H1 (cell line): ENCODE results near the gene SF3A2. TPM values are rescaled to one million over a fixed set of nuclear protein-coding genes. Genes with fewer than 3 reads are reported as not detected.

ENCODE experiments used
- CTCF ChIA-PET: fragments of 300-600 bp; sonication (Branson Sonifier 250); formaldehyde crosslinking; loops from one replicate; lab custom pipeline; 2021; ENCODE audit not compliant: partially characterized antibody; lab: Charles Lee
- POLR2A ChIA-PET: fragments of 300-600 bp; sonication (Branson Sonifier 250); formaldehyde crosslinking; loops from one replicate; lab custom pipeline; 2021; ENCODE audit warnings: inconsistent platforms; ENCODE audit not compliant: partially characterized antibody; lab: Charles Lee
- DNase-seq, 2 experiments: peaks; one replicate each; pipeline versions ENCODE4 v3.0.0 to v3.0.0-alpha.2; 2010 to 2022; ENCODE audit warnings: low spot score in 2 of 2, low read depth in 1 of 2, mixed read lengths in 1 of 2
- FAIRE-seq: peaks from 2 replicates; lab custom pipeline; 2011; peaks lifted over from hg19 to GRCh38; lab: Jason Lieb, UNC
- H2AFZ ChIP-seq: 2 replicates; pipeline ENCODE4 v1.8.1; 2012; ENCODE audit warnings: low read length, inconsistent platforms
- H2AK5ac ChIP-seq: 2 replicates; pipeline ENCODE4 v1.6.1; 2013; ENCODE audit warnings: low read depth, low read length
- H2BK120ac ChIP-seq: replicated peaks from 2 replicates; pipeline ENCODE3; 2013; ENCODE audit warnings: low read depth, low read length, inconsistent platforms
- H2BK12ac ChIP-seq: 2 replicates; pipeline ENCODE4 v1.6.1; 2013; ENCODE audit warnings: low read depth, low read length
- H2BK15ac ChIP-seq: 2 replicates; pipeline ENCODE4 v1.6.1; 2013; ENCODE audit warnings: low read length
- H2BK20ac ChIP-seq: 2 replicates; pipeline ENCODE4 v1.6.1; 2013; ENCODE audit warnings: low read length
- H2BK5ac ChIP-seq: 2 replicates; pipeline ENCODE4 v1.6.1; 2013; ENCODE audit warnings: low read depth, low read length
- H3K14ac ChIP-seq: 2 replicates; pipeline ENCODE4 v1.6.1; 2013; ENCODE audit warnings: inconsistent platforms; ENCODE audit not compliant: insufficient read length
- H3K18ac ChIP-seq: 2 replicates; pipeline ENCODE4 v1.6.1; 2013; ENCODE audit warnings: low read length; ENCODE audit errors: extremely low read depth
- H3K23ac ChIP-seq: 2 replicates; pipeline ENCODE4 v1.6.1; 2013; ENCODE audit warnings: inconsistent platforms; ENCODE audit not compliant: insufficient read length
- H3K23me2 ChIP-seq: 2 replicates; pipeline ENCODE4 v1.6.1; 2013; ENCODE audit warnings: low read depth, low read length
- H3K27ac ChIP-seq: 2 replicates; pipeline ENCODE4 v1.6.1; 2011; ENCODE audit warnings: low read depth, low read length, inconsistent platforms
- H3K27me3 ChIP-seq, 4 experiments: replicated peaks in 1 of 4; 1 replicate in 1 of 4; 2 replicates in 3 of 4; pipeline versions ENCODE4 v1.6.1 to v1.8.1; 2011 to 2013; ENCODE audit warnings: low read length in 3 of 4, mild to moderate bottlenecking in 3 of 4, inconsistent platforms in 2 of 4, mixed read lengths in 2 of 4, moderate library complexity in 1 of 4; ENCODE audit not compliant: control insufficient read depth in 3 of 4, insufficient read depth in 3 of 4; ENCODE audit errors: extremely low read depth in 1 of 4
- H3K36me3 ChIP-seq, 4 experiments: 2 replicates each; pipeline versions ENCODE4 v1.6.1 to v1.8.1; 2011 to 2013; ENCODE audit warnings: mild to moderate bottlenecking in 4 of 4, low read length in 3 of 4, moderate library complexity in 2 of 4, control low read depth in 1 of 4, inconsistent platforms in 1 of 4; ENCODE audit not compliant: insufficient read depth in 4 of 4, control insufficient read depth in 2 of 4
- H3K4ac ChIP-seq: replicated peaks from 2 replicates; pipeline ENCODE3; 2013; ENCODE audit warnings: low read length, low read depth, mixed read lengths, inconsistent platforms; ENCODE audit not compliant: insufficient read length
- H3K4me1 ChIP-seq, 4 experiments: replicated peaks in 1 of 4; 1 replicate in 1 of 4; 2 replicates in 3 of 4; pipeline versions ENCODE4 v1.6.1 to v1.8.1; 2011 to 2013; ENCODE audit warnings: low read length in 3 of 4, inconsistent platforms in 2 of 4, mixed read lengths in 1 of 4; ENCODE audit not compliant: insufficient read depth in 4 of 4, control insufficient read depth in 3 of 4
- H3K4me2 ChIP-seq, 2 experiments: 2 replicates each; pipeline versions ENCODE4 v1.6.1 to v1.8.1; 2011 to 2013; ENCODE audit warnings: low read depth in 2 of 2, low read length in 2 of 2, control low read depth in 1 of 2, inconsistent platforms in 1 of 2, mild to moderate bottlenecking in 1 of 2; ENCODE audit not compliant: insufficient read depth in 1 of 2
- H3K4me3 ChIP-seq, 4 experiments: fragments of 200-600, 300-600 bp in 1 of 4; sonication (generic), shearing (Covaris generic), sonication (Bioruptor Twin) in 1 of 4; 2 replicates each; pipeline versions ENCODE4 v1.5.1 to v1.8.1; 2011 to 2016; ENCODE audit warnings: low read length in 4 of 4, low read depth in 3 of 4, control low read depth in 2 of 4, inconsistent platforms in 2 of 4, mild to moderate bottlenecking in 2 of 4, mixed read lengths in 1 of 4, moderate library complexity in 1 of 4; ENCODE audit not compliant: insufficient read depth in 2 of 4; ENCODE audit errors: extremely low read depth in 1 of 4
- H3K56ac ChIP-seq: replicated peaks from 2 replicates; pipeline ENCODE3; 2013; ENCODE audit warnings: low read depth, mild to moderate bottlenecking, mixed read lengths, low read length, inconsistent platforms; ENCODE audit not compliant: insufficient read length
- H3K79me1 ChIP-seq: 2 replicates; pipeline ENCODE4 v1.6.1; 2013; ENCODE audit warnings: low read depth, low read length, control low read depth
- H3K79me2 ChIP-seq, 2 experiments: 2 replicates each; pipeline versions ENCODE4 v1.6.1 to v1.8.1; 2012 to 2013; ENCODE audit warnings: low read length in 2 of 2, mild to moderate bottlenecking in 2 of 2, inconsistent platforms in 1 of 2; ENCODE audit not compliant: insufficient read depth in 2 of 2, control insufficient read depth in 1 of 2
- H3K9ac ChIP-seq, 4 experiments: replicated peaks in 1 of 4; 1 replicate in 1 of 4; 2 replicates in 3 of 4; pipeline versions ENCODE4 v1.6.1 to v1.8.1; 2011 to 2013; ENCODE audit warnings: low read depth in 3 of 4, low read length in 3 of 4, control low read depth in 2 of 4, mild to moderate bottlenecking in 2 of 4, moderate library complexity in 2 of 4, inconsistent platforms in 1 of 4; ENCODE audit errors: extremely low read depth in 1 of 4
- H3K9me3 ChIP-seq, 2 experiments: 2 replicates each; pipeline versions ENCODE4 v1.6.1 to v1.8.1; 2012 to 2013; ENCODE audit warnings: mild to moderate bottlenecking in 2 of 2, moderate library complexity in 2 of 2, control low read depth in 1 of 2, inconsistent platforms in 1 of 2, low read depth in 1 of 2, low read length in 1 of 2, mixed read lengths in 1 of 2; ENCODE audit not compliant: insufficient read depth in 2 of 2
- H4K20me1 ChIP-seq, 2 experiments: replicated peaks in 1 of 2; 2 replicates each; pipeline versions ENCODE3 to v1.8.1; 2011 to 2013; ENCODE audit warnings: inconsistent platforms in 2 of 2, low read length in 2 of 2, mild to moderate bottlenecking in 1 of 2; ENCODE audit not compliant: insufficient read depth in 2 of 2, control insufficient read depth in 1 of 2
- H4K5ac ChIP-seq: 2 replicates; pipeline ENCODE4 v1.6.1; 2013; ENCODE audit warnings: low read length, low read depth, mixed read lengths, inconsistent platforms; ENCODE audit not compliant: insufficient read length
- H4K8ac ChIP-seq: 2 replicates; pipeline ENCODE4 v1.8.0; 2013; ENCODE audit warnings: mild to moderate bottlenecking, moderate library complexity, low read length, inconsistent platforms; ENCODE audit not compliant: insufficient read depth; ENCODE audit errors: extremely low read depth
- H4K91ac ChIP-seq: replicated peaks from 2 replicates; pipeline ENCODE3; 2013; ENCODE audit warnings: low read length, mixed read lengths, inconsistent platforms; ENCODE audit not compliant: insufficient read length
- HDAC2 ChIP-seq, 2 experiments: fragments of 300-600 bp in 1 of 2; sonication (generic) in 1 of 2; IDR thresholded peaks; 2 replicates each; pipeline ENCODE4 v1.6.1; 2011 to 2012; ENCODE audit warnings: low read depth in 2 of 2, low read length in 2 of 2, mild to moderate bottlenecking in 2 of 2, moderate library complexity in 2 of 2, borderline replicate concordance in 1 of 2, inconsistent platforms in 1 of 2
- SAP30 ChIP-seq: fragments of 300-600 bp; sonication (generic); IDR thresholded peaks from 2 replicates; pipeline ENCODE4 v1.7.1; 2012; ENCODE audit warnings: low read length, moderate library complexity, mild to moderate bottlenecking, inconsistent platforms; ENCODE audit not compliant: insufficient read depth, insufficient replicate concordance
- SIX5 ChIP-seq: IDR thresholded peaks from 2 replicates; pipeline ENCODE4 v1.6.1; 2011; ENCODE audit warnings: mild to moderate bottlenecking, low read depth, low read length
- WGBS, 2 experiments: shearing (Covaris generic) in 1 of 2; methylation state at CpG; one replicate each; pipeline versions ENCODE4 v1.1.6 to v1.1.7; 2013 to 2015; ENCODE audit warnings: low lambda C conversion rate in 2 of 2, mixed read lengths in 2 of 2, inconsistent platforms in 1 of 2, low coverage in 1 of 2, missing lambda C conversion rate in 1 of 2; ENCODE audit not compliant: insufficient replicate concordance in 2 of 2, insufficient coverage in 1 of 2, insufficient read length in 1 of 2; ENCODE audit errors: extremely low coverage in 1 of 2, missing lambda C conversion rate in 1 of 2; 5-methylcytosine and 5-hydroxymethylcytosine counted together
- polyA plus RNA-seq, 7 experiments: library from polyadenylated mRNA; depleted of rRNA in 3 of 7; stranded (reverse) in 5 of 7; unstranded in 2 of 7; fragments of >200 nt in 5 of 7; fragments of 200-250 nt in 2 of 7; gene quantifications; 1 replicate in 5 of 7; 2 replicates in 1 of 7; 4 replicates in 1 of 7; pipeline versions ENCODE4 v1.2.1 to v1.2.3, GENCODE V29; 2011 to 2013; ENCODE audit warnings: missing spikeins in 2 of 7, mixed read lengths in 2 of 7
- total RNA-seq: library from RNA; stranded (reverse); fragmentation: NEBNext Ultra II Directional; extraction: Animal tissue kit (Norgen Biotek cat#: 25700); gene quantifications from 2 replicates; pipeline ENCODE4 v1.2.1, GENCODE V29; 2021
- TF ChIP-seq, protein P1 (sequence below), 3 experiments: IDR thresholded peaks; 1 replicate in 2 of 3; 2 replicates in 1 of 3; pipeline versions ENCODE4 v1.5.1 to v1.6.1; 2011; ENCODE audit warnings: low read length in 3 of 3, mild to moderate bottlenecking in 3 of 3, inconsistent platforms in 2 of 3, low read depth in 1 of 3, moderate library complexity in 1 of 3; ENCODE audit not compliant: insufficient read depth in 1 of 3; ENCODE audit errors: control extremely low read depth in 1 of 3

The SF3A2 gene
- total and polyA plus RNA-seq, 2 of the 8 experiments (the other 6 are each of a cell fraction or from before 2014, with no cell fraction given), result 15.3 to 146 TPM

DNA sequence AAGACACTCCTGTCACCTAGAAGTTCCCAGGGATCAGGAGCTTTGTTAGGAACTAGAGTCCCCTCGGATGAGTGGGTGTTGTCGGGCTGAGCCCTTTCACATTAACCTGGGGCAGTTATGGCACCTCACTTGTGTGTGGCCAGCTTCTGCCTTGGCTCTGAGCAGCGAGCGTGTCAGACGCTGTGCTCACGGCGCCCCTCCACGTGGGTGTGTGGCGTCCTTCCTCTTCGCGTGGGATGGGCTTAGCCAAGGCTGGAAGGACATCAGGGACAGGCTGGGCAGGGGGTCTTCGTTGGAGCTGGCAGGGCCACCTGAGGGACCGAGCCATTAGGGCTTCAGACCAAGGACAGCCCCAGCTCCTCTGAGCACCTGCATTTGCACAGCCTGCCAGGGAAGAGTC, 49.5 kb upstream of the SF3A2 start:
- H4K20me1 ChIP-seq, result peaks cover 2 to 26% of the 10 kb centered on the region in 2 experiments
- no peak for TF ChIP-seq SIX5
- TF ChIP-seq, protein P1, sequence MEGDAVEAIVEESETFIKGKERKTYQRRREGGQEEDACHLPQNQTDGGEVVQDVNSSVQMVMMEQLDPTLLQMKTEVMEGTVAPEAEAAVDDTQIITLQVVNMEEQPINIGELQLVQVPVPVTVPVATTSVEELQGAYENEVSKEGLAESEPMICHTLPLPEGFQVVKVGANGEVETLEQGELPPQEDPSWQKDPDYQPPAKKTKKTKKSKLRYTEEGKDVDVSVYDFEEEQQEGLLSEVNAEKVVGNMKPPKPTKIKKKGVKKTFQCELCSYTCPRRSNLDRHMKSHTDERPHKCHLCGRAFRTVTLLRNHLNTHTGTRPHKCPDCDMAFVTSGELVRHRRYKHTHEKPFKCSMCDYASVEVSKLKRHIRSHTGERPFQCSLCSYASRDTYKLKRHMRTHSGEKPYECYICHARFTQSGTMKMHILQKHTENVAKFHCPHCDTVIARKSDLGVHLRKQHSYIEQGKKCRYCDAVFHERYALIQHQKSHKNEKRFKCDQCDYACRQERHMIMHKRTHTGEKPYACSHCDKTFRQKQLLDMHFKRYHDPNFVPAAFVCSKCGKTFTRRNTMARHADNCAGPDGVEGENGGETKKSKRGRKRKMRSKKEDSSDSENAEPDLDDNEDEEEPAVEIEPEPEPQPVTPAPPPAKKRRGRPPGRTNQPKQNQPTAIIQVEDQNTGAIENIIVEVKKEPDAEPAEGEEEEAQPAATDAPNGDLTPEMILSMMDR (IDR thresholded peaks at IDR 0.05; ENCODE audit: control extremely low read depth in 1 of 3, insufficient read depth in 1 of 3, low read depth in 1 of 3, low read length in 3 of 3), result no peak
- no peak for TF ChIP-seq HDAC2 (IDR thresholded peaks at IDR 0.05; ENCODE audit: borderline replicate concordance in 1 of 2, low read depth in 2 of 2, low read length in 2 of 2)
- TF ChIP-seq SAP30, result no peak
- TF ChIP-seq, all 59 proteins: peak for 0
- Histone ChIP-seq H4K8ac (no peak overlapping the region), H2BK15ac (no peak overlapping the region), H3K23ac (no peak overlapping the region), H3K27ac (no peak overlapping the region), H4K91ac (no peak overlapping the region), H3K4me3 (no peak overlapping the region), H4K5ac (no peak overlapping the region), H3K18ac (no peak overlapping the region), H3K79me2 (peaks cover 0 to 23% of the 10 kb centered on the region in 2 experiments; a peak in 1 of 4 replicates), H3K23me2 (no peaks in the 10 kb centered on the region), H2BK5ac (no peak overlapping the region), H3K4ac (no peak overlapping the region), H3K27me3 (no peaks in the 10 kb centered on the region), H2AK5ac (no peak overlapping the region), H3K79me1 (peaks cover 27% of the 10 kb centered on the region), H2BK120ac (no peak overlapping the region), H3K9ac (no peak overlapping the region), H2AFZ (no peak overlapping the region), H3K4me1 (no peaks in the 10 kb centered on the region; a peak in 1 of 7 replicates), H3K36me3 (peaks cover 6 to 29% (median 15%) of the 10 kb centered on the region in 4 experiments; a peak in 7 of 8 replicates), H2BK12ac (no peak overlapping the region), H3K4me2 (no peak overlapping the region), H3K14ac (no peak overlapping the region), H2BK20ac (no peak overlapping the region), H3K56ac (no peak overlapping the region), H3K9me3 (no peaks in the 10 kb centered on the region)
- DNase-seq (no peak), FAIRE-seq (no peak)
- ChIA-PET POLR2A (interaction anchor here (0.6 to 0.9 kb wide), 2 partner anchors 104 to 289 kb away, joined by 3 read pairs; partner anchors contain the start of gene GADD45B), CTCF (interaction anchor here (0.9 to 3.7 kb wide), 5 partner anchors 10 to 88 kb away, joined by 3 to 18 read pairs (median 5); no protein-coding TSS in a partner anchor)
- WGBS, 2 experiments, result 95% methylated on average over 13 of the region's 13 CpGs; no CpG with 5 or more reads in 1 of the 2 experiments
